Stomach (tissue), 4 donors: ENCODE results near the gene VRK3.

Experiments
- EP300 ChIP-seq: sonication (generic); formaldehyde crosslinking; IDR thresholded peaks from one replicate; pipeline ENCODE4 v1.6.1; 2017; ENCODE audit warnings: antibody characterized with exemption
- POLR2A ChIP-seq, 4 donors: fragments of 450-650 bp; IDR thresholded peaks; one replicate each; pipeline ENCODE4 v1.6.1; 2016; ENCODE audit warnings: antibody characterized with exemption in 4 of 4, control low read depth in 2 of 4, mild to moderate bottlenecking in 1 of 4, moderate library complexity in 1 of 4
- TF ChIP-seq, protein P1 (sequence below), 7 experiments: fragments of 450-650 bp in 4 of 7; fragments of 200-600 bp in 3 of 7; sonication (generic) in 3 of 7; IDR thresholded peaks; one replicate each; pipeline ENCODE4 v1.5.1; 2016 to 2019; ENCODE audit warnings: antibody characterized with exemption in 7 of 7, control low read depth in 2 of 7, mild to moderate bottlenecking in 1 of 7

DNA sequence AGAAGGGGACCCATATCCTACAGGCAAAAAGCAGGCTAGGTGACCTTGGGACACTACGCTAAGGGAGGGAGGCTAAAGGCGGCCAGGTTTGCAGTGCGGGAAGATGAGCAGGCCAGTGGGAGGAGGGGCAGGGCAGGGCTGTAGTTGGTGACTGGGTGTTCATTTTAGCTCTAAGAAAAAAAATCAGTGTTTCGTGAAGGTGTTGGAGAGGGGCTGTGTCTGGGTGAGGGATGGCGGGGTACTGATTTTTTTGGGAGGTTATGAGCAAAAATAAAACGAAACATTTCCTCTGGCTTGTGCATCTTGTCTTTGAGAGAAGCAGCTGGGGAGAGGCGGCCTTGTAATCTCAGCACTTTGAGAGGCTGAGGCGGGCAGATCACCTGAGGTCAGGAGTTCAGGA is 91.5 kb downstream of the VRK3 start:
- TF ChIP-seq, protein P1, sequence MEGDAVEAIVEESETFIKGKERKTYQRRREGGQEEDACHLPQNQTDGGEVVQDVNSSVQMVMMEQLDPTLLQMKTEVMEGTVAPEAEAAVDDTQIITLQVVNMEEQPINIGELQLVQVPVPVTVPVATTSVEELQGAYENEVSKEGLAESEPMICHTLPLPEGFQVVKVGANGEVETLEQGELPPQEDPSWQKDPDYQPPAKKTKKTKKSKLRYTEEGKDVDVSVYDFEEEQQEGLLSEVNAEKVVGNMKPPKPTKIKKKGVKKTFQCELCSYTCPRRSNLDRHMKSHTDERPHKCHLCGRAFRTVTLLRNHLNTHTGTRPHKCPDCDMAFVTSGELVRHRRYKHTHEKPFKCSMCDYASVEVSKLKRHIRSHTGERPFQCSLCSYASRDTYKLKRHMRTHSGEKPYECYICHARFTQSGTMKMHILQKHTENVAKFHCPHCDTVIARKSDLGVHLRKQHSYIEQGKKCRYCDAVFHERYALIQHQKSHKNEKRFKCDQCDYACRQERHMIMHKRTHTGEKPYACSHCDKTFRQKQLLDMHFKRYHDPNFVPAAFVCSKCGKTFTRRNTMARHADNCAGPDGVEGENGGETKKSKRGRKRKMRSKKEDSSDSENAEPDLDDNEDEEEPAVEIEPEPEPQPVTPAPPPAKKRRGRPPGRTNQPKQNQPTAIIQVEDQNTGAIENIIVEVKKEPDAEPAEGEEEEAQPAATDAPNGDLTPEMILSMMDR (IDR thresholded peaks at IDR 0.05): no peak
- TF ChIP-seq POLR2A (IDR thresholded peaks at IDR 0.05) (no peak), EP300 (no peak)
